ENCODE results near the gene KCTD12. TPM values are rescaled to one million over a fixed set of nuclear protein-coding genes. Genes with fewer than 3 reads are reported as not detected.
"Not testable (repeated sequence)": the region's sequence is repeated elsewhere in the genome, so short reads cannot be mapped to it uniquely, and the experiment has no call there.

The KCTD12 gene
- polyA plus RNA-seq, 4 donors: 2.5 to 42.9 (median 24.2) TPM

DNA sequence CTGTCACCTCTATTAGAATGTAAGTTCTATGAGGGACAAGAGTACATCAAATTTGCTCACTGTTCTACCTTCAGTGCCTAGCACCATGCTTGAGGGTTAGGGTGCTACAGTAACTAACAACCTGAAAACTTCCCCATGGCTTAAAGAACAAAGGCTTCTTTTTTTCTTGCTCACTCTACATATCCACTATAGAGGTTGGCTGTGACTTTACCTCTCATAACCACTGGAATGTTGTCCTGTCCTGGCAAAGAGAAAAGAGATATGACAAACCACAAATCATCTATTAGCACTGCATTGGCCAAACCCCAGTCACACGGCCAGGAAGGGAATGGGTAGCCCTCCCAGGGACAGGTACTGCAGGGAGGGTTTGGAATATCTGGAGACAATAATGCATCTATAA is 38.9 kb upstream of the KCTD12 start:
- Histone ChIP-seq H3K9me3 (ENCODE audit: control insufficient read depth in 2 of 2, insufficient read depth in 1 of 2, low read depth in 1 of 2, low read length in 1 of 2) (no peaks in the 10 kb centered on the region), H3K36me3 (ENCODE audit: control insufficient read depth in 3 of 3, insufficient read depth in 2 of 3, low read depth in 1 of 3, low read length in 3 of 3) (no peaks in the 10 kb centered on the region), H3K4me3 (ENCODE audit: low read depth in 1 of 3, low read length in 3 of 3) (no peak overlapping the region), H3K27me3 (ENCODE audit: control insufficient read depth in 3 of 3, insufficient read depth in 3 of 3, low read length in 3 of 3) (no peaks in the 10 kb centered on the region), H3K4me1 (ENCODE audit: control insufficient read depth in 3 of 3, insufficient read depth in 2 of 3, low read depth in 1 of 3, low read length in 2 of 3) (peaks cover 0 to 27% (median 0%) of the 10 kb centered on the region in 3 donors), H3K27ac (ENCODE audit: low read depth in 1 of 3, low read length in 2 of 3) (no peak overlapping the region)
- FAIRE-seq (no peak), DNase-seq (no peak)
- WGBS, 3 donors: 46 to 60% (median 50%) methylated on average over 1 of the region's 1 CpG

DNA sequence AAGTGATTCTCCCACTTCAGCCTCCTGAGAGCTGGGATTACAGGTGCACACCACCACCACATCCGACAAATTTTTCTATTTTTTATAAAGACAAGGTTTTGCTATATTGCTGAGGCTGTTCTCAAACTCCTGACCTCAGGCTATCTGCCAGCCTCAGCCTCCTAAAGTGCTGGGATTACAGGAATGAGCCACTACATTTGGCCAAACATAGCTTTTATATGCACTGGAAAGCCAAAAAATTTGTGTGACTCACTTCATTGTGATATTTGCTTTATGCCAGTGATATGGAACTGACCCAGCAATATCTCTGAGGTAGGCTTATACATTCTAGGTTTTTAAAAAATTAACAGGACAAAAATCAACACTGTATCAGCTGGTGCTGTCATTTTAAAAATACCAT is 35.3 kb upstream of the KCTD12 start:
- DNase-seq (no peak), FAIRE-seq (no peak)
- Histone ChIP-seq H3K27me3 (ENCODE audit: control insufficient read depth in 3 of 3, insufficient read depth in 3 of 3, low read length in 3 of 3) (no peaks in the 10 kb centered on the region), H3K9me3 (ENCODE audit: control insufficient read depth in 2 of 2, insufficient read depth in 1 of 2, low read depth in 1 of 2, low read length in 1 of 2) (peaks cover 0 to under 1% of the 10 kb centered on the region in 2 donors), H3K4me1 (ENCODE audit: control insufficient read depth in 3 of 3, insufficient read depth in 2 of 3, low read depth in 1 of 3, low read length in 2 of 3) (peaks cover 0 to 23% (median 0%) of the 10 kb centered on the region in 3 donors), H3K27ac (ENCODE audit: low read depth in 1 of 3, low read length in 2 of 3) (no peak overlapping the region), H3K36me3 (ENCODE audit: control insufficient read depth in 3 of 3, insufficient read depth in 2 of 3, low read depth in 1 of 3, low read length in 3 of 3) (no peaks in the 10 kb centered on the region), H3K4me3 (ENCODE audit: low read depth in 1 of 3, low read length in 3 of 3) (no peak overlapping the region)
- WGBS, 3 donors: 87 to 96% (median 89%) methylated on average over 1 of the region's 1 CpG

DNA sequence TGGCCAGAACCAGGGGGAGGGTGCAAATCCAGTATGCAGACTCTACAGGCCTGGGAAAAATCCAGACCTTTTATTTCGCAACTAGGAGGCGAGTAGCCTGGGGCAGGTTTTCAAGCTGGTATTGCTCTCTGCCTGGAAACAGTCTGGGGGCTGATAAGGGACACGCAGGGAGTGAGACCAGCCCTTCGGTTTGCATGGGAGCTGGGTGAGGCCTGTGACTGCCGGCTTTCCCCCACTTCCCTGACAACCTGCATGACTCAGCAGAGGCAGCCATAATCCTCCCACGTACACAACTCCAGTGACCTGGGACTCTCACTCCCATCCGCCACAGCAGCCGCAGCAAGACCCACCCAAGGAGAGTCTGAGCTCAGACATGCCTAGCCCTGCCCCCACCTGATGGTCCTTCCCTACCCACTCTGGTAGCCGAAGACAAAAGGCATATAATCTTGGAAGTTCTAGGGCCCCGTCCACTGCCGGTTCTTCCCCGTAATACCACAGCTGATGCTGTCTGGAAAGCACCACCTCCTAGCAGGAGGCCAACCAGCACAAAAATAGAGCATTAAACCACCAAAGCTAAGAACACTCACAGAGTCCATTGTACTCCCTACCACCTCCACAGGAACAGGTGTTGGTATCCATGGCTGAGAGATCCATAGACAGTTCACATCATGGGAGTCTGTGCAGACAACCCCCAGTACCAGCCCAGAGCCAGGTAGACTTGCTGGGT is 31.7 kb upstream of the KCTD12 start:
- 74 to 86% (median 82%) methylated on average over 12 of the region's 12 CpGs for WGBS, 3 donors
- peak in 1 of 2 donors; percentile 37 for DNase-seq
- H3K4me3 ChIP-seq (ENCODE audit: low read depth in 1 of 3, low read length in 3 of 3); H3K27me3 ChIP-seq (ENCODE audit: control insufficient read depth in 3 of 3, insufficient read depth in 3 of 3, low read length in 3 of 3); FAIRE-seq; H3K36me3 ChIP-seq (ENCODE audit: control insufficient read depth in 3 of 3, insufficient read depth in 2 of 3, low read depth in 1 of 3, low read length in 3 of 3); H3K4me1 ChIP-seq (ENCODE audit: control insufficient read depth in 3 of 3, insufficient read depth in 2 of 3, low read depth in 1 of 3, low read length in 2 of 3); H3K9me3 ChIP-seq (ENCODE audit: control insufficient read depth in 2 of 2, insufficient read depth in 1 of 2, low read depth in 1 of 2, low read length in 1 of 2): not testable (repeated sequence)
- H3K27ac ChIP-seq (ENCODE audit: low read depth in 1 of 3, low read length in 2 of 3): peak overlapping the region in 1 of 3 donors; percentile 55

DNA sequence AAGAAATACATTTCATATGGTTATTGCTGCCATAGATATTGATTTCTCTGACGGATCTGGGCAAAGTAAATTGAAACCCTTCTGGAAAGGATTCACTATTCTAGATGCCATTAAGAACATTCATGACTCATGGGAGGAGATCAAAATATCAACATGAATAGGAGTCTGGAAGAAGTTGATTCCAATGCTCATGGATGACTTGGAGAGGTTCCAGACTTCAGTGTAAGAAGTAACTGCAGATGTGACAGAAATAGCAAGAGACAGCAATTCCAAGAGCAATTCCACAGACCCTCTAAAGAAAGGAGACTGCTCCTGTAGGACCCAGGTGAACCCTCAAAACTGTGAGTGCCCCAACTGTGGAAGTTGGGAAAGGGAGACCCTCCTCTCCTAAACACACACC is 30.9 kb upstream of the KCTD12 start:
- FAIRE-seq (no peak), DNase-seq (no peak)
- peaks cover 0 to 2% of the 10 kb centered on the region in 2 donors for H3K9me3 ChIP-seq (ENCODE audit: control insufficient read depth in 2 of 2, insufficient read depth in 1 of 2, low read depth in 1 of 2, low read length in 1 of 2)
- WGBS, 3 donors: 84 to 86% (median 85%) methylated on average over 1 of the region's 1 CpG
- peak overlapping the region in 1 of 3 donors; percentile 55 for H3K27ac ChIP-seq (ENCODE audit: low read depth in 1 of 3, low read length in 2 of 3)
- H3K4me3 ChIP-seq (ENCODE audit: low read depth in 1 of 3, low read length in 3 of 3): no peak overlapping the region
- no peaks in the 10 kb centered on the region for H3K36me3 ChIP-seq (ENCODE audit: control insufficient read depth in 3 of 3, insufficient read depth in 2 of 3, low read depth in 1 of 3, low read length in 3 of 3)
- H3K27me3 ChIP-seq (ENCODE audit: control insufficient read depth in 3 of 3, insufficient read depth in 3 of 3, low read length in 3 of 3): no peaks in the 10 kb centered on the region
- H3K4me1 ChIP-seq (ENCODE audit: control insufficient read depth in 3 of 3, insufficient read depth in 2 of 3, low read depth in 1 of 3, low read length in 2 of 3): peaks cover 0 to 6% (median 0%) of the 10 kb centered on the region in 3 donors

DNA sequence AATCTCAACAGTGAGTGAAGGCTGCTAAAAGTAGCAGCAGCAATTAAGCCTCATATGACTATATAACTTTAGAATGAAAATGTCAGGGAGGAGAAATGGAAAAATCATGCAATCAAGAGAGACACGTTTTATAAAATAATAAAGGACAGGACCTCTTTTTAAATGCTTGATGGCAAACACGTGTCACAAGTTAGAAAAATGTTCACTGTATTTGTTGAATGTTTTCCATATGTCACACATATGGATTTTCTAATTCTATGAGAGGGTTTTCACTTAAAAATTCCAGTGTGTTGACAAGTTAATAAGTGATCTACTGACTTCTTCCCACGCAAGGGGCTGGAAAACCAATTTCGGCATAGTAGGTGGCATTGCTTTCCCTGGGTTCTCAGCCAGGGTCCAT is 27.7 kb upstream of the KCTD12 start:
- peaks cover 0 to 10% (median 0%) of the 10 kb centered on the region in 3 donors for H3K4me1 ChIP-seq (ENCODE audit: control insufficient read depth in 3 of 3, insufficient read depth in 2 of 3, low read depth in 1 of 3, low read length in 2 of 3)
- FAIRE-seq (no peak), DNase-seq (no peak)
- no peak overlapping the region for H3K4me3 ChIP-seq (ENCODE audit: low read depth in 1 of 3, low read length in 3 of 3)
- H3K27ac ChIP-seq (ENCODE audit: low read depth in 1 of 3, low read length in 2 of 3): no peak overlapping the region
- WGBS, 3 donors: 74 to 88% (median 74%) methylated on average over 4 of the region's 4 CpGs
- no peaks in the 10 kb centered on the region for H3K27me3 ChIP-seq (ENCODE audit: control insufficient read depth in 3 of 3, insufficient read depth in 3 of 3, low read length in 3 of 3)
- no peaks in the 10 kb centered on the region for H3K36me3 ChIP-seq (ENCODE audit: control insufficient read depth in 3 of 3, insufficient read depth in 2 of 3, low read depth in 1 of 3, low read length in 3 of 3)
- H3K9me3 ChIP-seq (ENCODE audit: control insufficient read depth in 2 of 2, insufficient read depth in 1 of 2, low read depth in 1 of 2, low read length in 1 of 2): peaks cover 0 to 2% of the 10 kb centered on the region in 2 donors

DNA sequence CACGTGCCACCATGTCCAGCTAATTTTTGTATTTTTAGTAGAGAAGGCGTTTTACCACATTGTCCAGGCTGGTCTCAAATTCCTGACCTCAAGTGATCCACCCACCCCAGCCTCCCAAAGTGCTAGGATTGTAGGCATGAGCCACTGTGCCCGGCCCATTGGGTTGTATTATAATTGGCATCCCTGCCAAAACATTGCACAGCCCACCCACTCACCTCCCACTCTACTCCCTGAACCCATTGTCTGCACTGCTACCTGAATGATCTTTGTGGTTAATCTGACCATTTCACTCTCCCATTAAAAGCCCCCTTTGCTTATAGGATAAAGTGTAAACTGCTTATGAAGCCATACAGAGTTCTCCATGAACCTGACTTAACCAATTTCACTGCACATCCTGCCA is 26.3 kb upstream of the KCTD12 start:
- Histone ChIP-seq H3K27ac (ENCODE audit: low read depth in 1 of 3, low read length in 2 of 3) (no peak overlapping the region), H3K27me3 (ENCODE audit: control insufficient read depth in 3 of 3, insufficient read depth in 3 of 3, low read length in 3 of 3) (no peaks in the 10 kb centered on the region), H3K9me3 (ENCODE audit: control insufficient read depth in 2 of 2, insufficient read depth in 1 of 2, low read depth in 1 of 2, low read length in 1 of 2) (peaks cover 0 to 2% of the 10 kb centered on the region in 2 donors), H3K4me1 (ENCODE audit: control insufficient read depth in 3 of 3, insufficient read depth in 2 of 3, low read depth in 1 of 3, low read length in 2 of 3) (peaks cover 0 to 8% (median 0%) of the 10 kb centered on the region in 3 donors), H3K36me3 (ENCODE audit: control insufficient read depth in 3 of 3, insufficient read depth in 2 of 3, low read depth in 1 of 3, low read length in 3 of 3) (no peaks in the 10 kb centered on the region), H3K4me3 (ENCODE audit: low read depth in 1 of 3, low read length in 3 of 3) (no peak overlapping the region)
- 77 to 87% (median 85%) methylated on average over 3 of the region's 3 CpGs for WGBS, 3 donors
- no peak for FAIRE-seq
- no peak for DNase-seq

DNA sequence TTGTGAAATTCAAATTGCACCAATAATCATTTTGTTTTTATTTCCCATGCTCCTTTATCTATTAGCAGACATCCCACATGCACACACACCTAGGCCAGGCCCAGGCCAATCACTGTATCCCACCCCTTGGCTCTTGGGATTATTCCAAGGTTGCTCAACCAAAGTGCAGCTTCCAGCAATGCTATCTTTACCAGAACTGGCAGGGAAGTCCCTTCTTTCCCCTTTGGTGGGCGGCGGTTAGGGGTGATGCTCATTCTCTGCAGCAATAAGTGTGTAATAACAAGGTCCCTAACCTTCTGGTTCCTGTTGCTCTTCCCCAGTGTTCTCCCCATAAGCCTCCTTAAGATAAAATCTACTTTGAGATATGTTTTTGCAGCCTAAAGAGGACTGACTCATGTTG is 18.3 kb upstream of the KCTD12 start:
- Histone ChIP-seq H3K27me3 (ENCODE audit: control insufficient read depth in 3 of 3, insufficient read depth in 3 of 3, low read length in 3 of 3) (no peaks in the 10 kb centered on the region), H3K4me1 (ENCODE audit: control insufficient read depth in 3 of 3, insufficient read depth in 2 of 3, low read depth in 1 of 3, low read length in 2 of 3) (no peaks in the 10 kb centered on the region), H3K27ac (ENCODE audit: low read depth in 1 of 3, low read length in 2 of 3) (no peak overlapping the region), H3K36me3 (ENCODE audit: control insufficient read depth in 3 of 3, insufficient read depth in 2 of 3, low read depth in 1 of 3, low read length in 3 of 3) (no peaks in the 10 kb centered on the region), H3K9me3 (ENCODE audit: control insufficient read depth in 2 of 2, insufficient read depth in 1 of 2, low read depth in 1 of 2, low read length in 1 of 2) (no peaks in the 10 kb centered on the region), H3K4me3 (ENCODE audit: low read depth in 1 of 3, low read length in 3 of 3) (no peak overlapping the region)
- FAIRE-seq (no peak), DNase-seq (no peak)
- 25 to 62% (median 45%) methylated on average over 2 of the region's 2 CpGs for WGBS, 3 donors

DNA sequence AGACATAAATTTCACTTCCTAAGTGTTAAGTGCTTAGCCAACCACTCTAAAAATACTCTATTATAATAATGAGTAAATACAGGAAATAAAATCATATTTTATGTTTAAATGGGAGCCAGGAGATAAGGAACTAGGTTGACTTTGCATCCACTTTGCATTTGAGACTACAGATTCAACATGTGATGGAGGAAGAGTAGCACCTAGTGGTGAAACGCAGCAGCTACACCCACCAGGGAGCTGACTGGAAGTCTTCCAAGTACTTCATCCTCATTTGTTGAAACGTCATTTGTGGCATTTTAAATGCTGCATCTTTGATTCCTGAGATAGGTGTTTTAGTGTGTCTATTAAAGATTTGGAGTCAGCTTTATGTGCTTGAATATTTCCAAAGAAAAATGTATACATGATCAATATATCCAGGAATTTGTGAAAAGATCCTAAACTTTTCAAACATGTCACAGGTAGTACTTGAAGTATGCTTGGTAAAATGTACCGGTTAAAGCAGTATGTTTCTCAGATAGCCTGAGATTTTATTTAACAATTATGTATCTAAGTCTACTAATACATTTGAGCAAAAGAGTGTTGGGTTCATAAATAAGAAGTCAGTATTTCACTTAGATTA is 17.4 kb upstream of the KCTD12 start:
- no peaks in the 10 kb centered on the region for H3K9me3 ChIP-seq (ENCODE audit: control insufficient read depth in 2 of 2, insufficient read depth in 1 of 2, low read depth in 1 of 2, low read length in 1 of 2)
- H3K27me3 ChIP-seq (ENCODE audit: control insufficient read depth in 3 of 3, insufficient read depth in 3 of 3, low read length in 3 of 3): no peaks in the 10 kb centered on the region
- no peak overlapping the region for H3K27ac ChIP-seq (ENCODE audit: low read depth in 1 of 3, low read length in 2 of 3)
- H3K36me3 ChIP-seq (ENCODE audit: control insufficient read depth in 3 of 3, insufficient read depth in 2 of 3, low read depth in 1 of 3, low read length in 3 of 3): no peaks in the 10 kb centered on the region
- H3K4me1 ChIP-seq (ENCODE audit: control insufficient read depth in 3 of 3, insufficient read depth in 2 of 3, low read depth in 1 of 3, low read length in 2 of 3): no peaks in the 10 kb centered on the region
- FAIRE-seq (no peak), DNase-seq (peak; percentile 64 to 76)
- 25 to 26% (median 26%) methylated on average over 3 of the region's 3 CpGs for WGBS, 3 donors
- no peak overlapping the region for H3K4me3 ChIP-seq (ENCODE audit: low read depth in 1 of 3, low read length in 3 of 3)

Data from small intestine (tissue), 7 donors.